ENCODE measurements around the gene ANKRD33. TPM values are rescaled to one million over a fixed set of nuclear protein-coding genes. Genes with fewer than 3 reads are reported as not detected.

ANKRD33 gene
- polyA plus RNA-seq, 1 of the 3 experiments (the other 2 are of a cell fraction): not detected

GRCh38 chr12:51913071-51914033 lies 25.4 kb downstream of the ANKRD33 start:
- H3K4me3 ChIP-seq (ENCODE audit: low read depth in 2 of 2, low read length in 1 of 2): no peak overlapping the region
- H3F3A ChIP-seq (replicated peaks; ENCODE audit: insufficient read depth): no peaks in the 10 kb centered on the region
- no peaks in the 10 kb centered on the region for H3K9me3 ChIP-seq
- ChIA-PET CTCF (interaction anchor here (1.0 to 6.0 kb wide), 23 partner anchors 9 to 112 kb away, joined by 3 to 28 read pairs (median 6); no protein-coding TSS in a partner anchor), POLR2A (interaction anchor here (0.5 to 1.5 kb wide), 3 partner anchors 8 to 119 kb away, joined by 3 to 4 read pairs (median 3); no protein-coding TSS in a partner anchor)
- H3K4me1 ChIP-seq (ENCODE audit: control insufficient read depth in 1 of 2, insufficient read depth in 2 of 2, low read depth in 1 of 2, low read length in 1 of 2): peaks cover 0 to 77% of the 10 kb centered on the region in 2 experiments; a peak in 2 of 4 replicates
- H3K9ac ChIP-seq: no peak overlapping the region
- H3K79me2 ChIP-seq (ENCODE audit: insufficient read depth): no peaks in the 10 kb centered on the region
- no peaks in the 10 kb centered on the region for H3K27me3 ChIP-seq (ENCODE audit: insufficient read depth)
- no peak overlapping the region for H3K4me2 ChIP-seq
- TF ChIP-seq GATA2 (CRISPR knock-in tag; IDR thresholded peaks at IDR 0.05): no peak
- no peak for TF ChIP-seq NRF1 (IDR thresholded peaks at IDR 0.05; ENCODE audit: low read depth, low read length)
- peak; percentile 20; the same call in 1 of the 2 replicates for TF ChIP-seq CTCF (IDR thresholded peaks at IDR 0.05)
- no peak for TF ChIP-seq FOXJ3 (CRISPR knock-in tag; IDR thresholded peaks at IDR 0.05)
- TF ChIP-seq ZBTB33 (IDR thresholded peaks at IDR 0.05; ENCODE audit: borderline replicate concordance, low read depth): no peak
- DNase-seq: peak; percentile 55
- H3K36me3 ChIP-seq (replicated peaks in 1 of 2; ENCODE audit: control insufficient read depth in 1 of 2, insufficient read depth in 2 of 2, low read length in 1 of 2): no peaks in the 10 kb centered on the region
- no peaks in the 10 kb centered on the region for H3K9me2 ChIP-seq
- H4K20me1 ChIP-seq (ENCODE audit: insufficient read depth): no peaks in the 10 kb centered on the region
- WGBS (ENCODE audit: low lambda C conversion rate): 77% methylated on average over 12 of the region's 30 CpGs
- H2AFZ ChIP-seq (ENCODE audit: low read depth): no peak overlapping the region
- peak overlapping the region in 1 of 2 experiments; percentile 84; a peak in 2 of 4 replicates for H3K27ac ChIP-seq (ENCODE audit: low read depth in 2 of 2, low read length in 1 of 2)

GRCh38 chr12:51914034-51914923 lies 26.4 kb downstream of the ANKRD33 start:
- H2AFZ ChIP-seq (ENCODE audit: low read depth): no peak overlapping the region
- H4K20me1 ChIP-seq (ENCODE audit: insufficient read depth): no peaks in the 10 kb centered on the region
- no peak overlapping the region for H3K4me2 ChIP-seq
- TF ChIP-seq TEAD4 (IDR thresholded peaks at IDR 0.05; ENCODE audit: borderline replicate concordance, insufficient read depth) (no peak), POLR2AphosphoS5 (IDR thresholded peaks at IDR 0.05; ENCODE audit: low read depth, low read length) (no peak), IRF3 (IDR thresholded peaks at IDR 0.05; ENCODE audit: low read depth, low read length) (no peak), EP300 (IDR thresholded peaks at IDR 0.05; ENCODE audit: borderline replicate concordance in 1 of 2, low read depth in 1 of 2, low read length in 1 of 2) (no peak), ZBTB33 (IDR thresholded peaks at IDR 0.05; ENCODE audit: borderline replicate concordance, low read depth) (no peak)
- H3K9ac ChIP-seq: no peak overlapping the region
- H3K36me3 ChIP-seq (replicated peaks in 1 of 2; ENCODE audit: control insufficient read depth in 1 of 2, insufficient read depth in 2 of 2, low read length in 1 of 2): no peaks in the 10 kb centered on the region
- H3K4me3 ChIP-seq (ENCODE audit: low read depth in 2 of 2, low read length in 1 of 2): no peak overlapping the region
- H3K4me1 ChIP-seq (ENCODE audit: control insufficient read depth in 1 of 2, insufficient read depth in 2 of 2, low read depth in 1 of 2, low read length in 1 of 2): peaks cover 0 to 87% of the 10 kb centered on the region in 2 experiments; a peak in 2 of 4 replicates
- POLR2A ChIA-PET: interaction anchor here (0.5 kb wide), 1 partner anchor 119 kb away, joined by 3 read pairs; no protein-coding TSS in a partner anchor
- CTCF ChIA-PET: interaction anchor here (0.7 to 6.0 kb wide), 11 partner anchors 8 to 109 kb away, joined by 3 to 28 read pairs (median 4); no protein-coding TSS in a partner anchor
- WGBS (ENCODE audit: low lambda C conversion rate): 90% methylated on average over 16 of the region's 17 CpGs
- H3K79me2 ChIP-seq (ENCODE audit: insufficient read depth): no peaks in the 10 kb centered on the region
- H3K27me3 ChIP-seq (ENCODE audit: insufficient read depth): no peaks in the 10 kb centered on the region
- H3K27ac ChIP-seq (ENCODE audit: low read depth in 2 of 2, low read length in 1 of 2): peak overlapping the region in 1 of 2 experiments; percentile 84; a peak in 2 of 4 replicates
- no peaks in the 10 kb centered on the region for H3F3A ChIP-seq (replicated peaks; ENCODE audit: insufficient read depth)
- H3K9me3 ChIP-seq: no peaks in the 10 kb centered on the region
- no peaks in the 10 kb centered on the region for H3K9me2 ChIP-seq
- peak; percentile 52 for DNase-seq

Measured in SK-N-SH (cell line).